Measurements from ENCODE around the gene SKP2.

Gene SKP2

GRCh38 chr5:36138900-36139683 lies 12.8 kb upstream of the SKP2 start:
- TF ChIP-seq NFIC (IDR thresholded peaks at IDR 0.05), result no peak
- TF ChIP-seq FOXM1 (IDR thresholded peaks at IDR 0.05; ENCODE audit: borderline replicate concordance, low read depth), result no peak
- no peak for TF ChIP-seq RAD21 (IDR thresholded peaks at IDR 0.05; ENCODE audit: low read depth)
- no peak for TF ChIP-seq REST (IDR thresholded peaks at IDR 0.05; ENCODE audit: low read depth)
- TF ChIP-seq CREB1 (IDR thresholded peaks at IDR 0.05; ENCODE audit: low read depth), result no peak
- no peak for TF ChIP-seq TCF12 (IDR thresholded peaks at IDR 0.05; ENCODE audit: low read depth)
- no peak for TF ChIP-seq TAF1 (IDR thresholded peaks at IDR 0.05; ENCODE audit: low read depth)
- TF ChIP-seq EGR1 (IDR thresholded peaks at IDR 0.05), result no peak
- TF ChIP-seq TEAD4 (IDR thresholded peaks at IDR 0.05), result no peak
- TF ChIP-seq EP300 (IDR thresholded peaks at IDR 0.05; ENCODE audit: borderline replicate concordance), result no peak
- no peak for TF ChIP-seq CEBPB (IDR thresholded peaks at IDR 0.05)
- TF ChIP-seq YY1 (IDR thresholded peaks at IDR 0.05; ENCODE audit: low read depth), result no peak

GRCh38 chr5:36145311-36145710 lies 6.6 kb upstream of the SKP2 start:
- TF ChIP-seq ZBTB7A (IDR thresholded peaks at IDR 0.05; ENCODE audit: low read depth) (no peak), MAX (IDR thresholded peaks at IDR 0.05) (no peak), FOXM1 (IDR thresholded peaks at IDR 0.05; ENCODE audit: borderline replicate concordance, low read depth) (no peak), YY1 (IDR thresholded peaks at IDR 0.05; ENCODE audit: low read depth) (no peak), CREB1 (IDR thresholded peaks at IDR 0.05; ENCODE audit: low read depth) (no peak), RAD21 (IDR thresholded peaks at IDR 0.05; ENCODE audit: low read depth) (no peak), REST (IDR thresholded peaks at IDR 0.05; ENCODE audit: low read depth) (no peak), USF1 (IDR thresholded peaks at IDR 0.05) (no peak), TEAD4 (IDR thresholded peaks at IDR 0.05) (no peak), NFIC (IDR thresholded peaks at IDR 0.05) (no peak), EGR1 (IDR thresholded peaks at IDR 0.05) (no peak)

GRCh38 chr5:36146390-36146789 lies 5.5 kb upstream of the SKP2 start:
- TF ChIP-seq NFIC (IDR thresholded peaks at IDR 0.05) (no peak), EP300 (IDR thresholded peaks at IDR 0.05; ENCODE audit: borderline replicate concordance) (no peak), TCF12 (IDR thresholded peaks at IDR 0.05; ENCODE audit: low read depth) (no peak), RAD21 (IDR thresholded peaks at IDR 0.05; ENCODE audit: low read depth) (no peak), TAF1 (IDR thresholded peaks at IDR 0.05; ENCODE audit: low read depth) (no peak), TEAD4 (IDR thresholded peaks at IDR 0.05) (no peak)

GRCh38 chr5:36147681-36148080 lies 4.2 kb upstream of the SKP2 start:
- no peak for TF ChIP-seq TAF1 (IDR thresholded peaks at IDR 0.05; ENCODE audit: low read depth)
- TF ChIP-seq TCF12 (IDR thresholded peaks at IDR 0.05; ENCODE audit: low read depth), result no peak
- TF ChIP-seq EP300 (IDR thresholded peaks at IDR 0.05; ENCODE audit: borderline replicate concordance), result no peak
- no peak for TF ChIP-seq FOXM1 (IDR thresholded peaks at IDR 0.05; ENCODE audit: borderline replicate concordance, low read depth)

GRCh38 chr5:36150676-36151433 lies 1.1 kb upstream of the SKP2 start:
- TF ChIP-seq YY1 (IDR thresholded peaks at IDR 0.05; ENCODE audit: low read depth) (no peak), REST (IDR thresholded peaks at IDR 0.05; ENCODE audit: low read depth) (no peak), EGR1 (IDR thresholded peaks at IDR 0.05) (no peak), RAD21 (IDR thresholded peaks at IDR 0.05; ENCODE audit: low read depth) (no peak), CEBPB (IDR thresholded peaks at IDR 0.05) (no peak), USF1 (IDR thresholded peaks at IDR 0.05) (no peak), ZBTB7A (IDR thresholded peaks at IDR 0.05; ENCODE audit: low read depth) (no peak), MAX (IDR thresholded peaks at IDR 0.05) (no peak), TAF1 (IDR thresholded peaks at IDR 0.05; ENCODE audit: low read depth) (no peak), EP300 (IDR thresholded peaks at IDR 0.05; ENCODE audit: borderline replicate concordance) (no peak)
